Pancreas (tissue), 10 donors: ENCODE results near the gene RIPPLY2. TPM values are rescaled to one million over a fixed set of nuclear protein-coding genes. Genes with fewer than 3 reads are reported as not detected.

Experiments used
- ATAC-seq, 4 donors: fragments of 200-7000 bp; cut with Tn5 transposase; one replicate each; pipeline versions ENCODE4 v1.8.0 to v1.9.1; 2020; ENCODE audit warnings: mild to moderate bottlenecking in 4 of 4, moderate library complexity in 4 of 4
- DNase-seq, 6 donors: peaks; one replicate each; pipeline ENCODE4 v3.0.0-alpha.2; 2020
- FAIRE-seq: peaks from 2 replicates; lab custom pipeline; 2012; peaks lifted over from hg19 to GRCh38; lab: Jason Lieb, UNC
- H3K27ac ChIP-seq, 4 donors: fragments of 200-600 bp; sonication (generic); 1 replicate in 3 of 4; 2 replicates in 1 of 4; pipeline versions ENCODE4 v1.5.0 to v1.8.0; 2020
- H3K27me3 ChIP-seq, 4 donors: fragments of 200-600 bp; one replicate each; pipeline ENCODE4 v1.8.0; 2021
- H3K36me3 ChIP-seq, 3 donors: fragments of 200-600 bp; sonication (generic) in 1 of 3; one replicate each; pipeline versions ENCODE4 v1.5.0 to v1.8.0; 2020 to 2021
- H3K4me1 ChIP-seq, 3 donors: fragments of 200-600 bp; one replicate each; pipeline ENCODE4 v1.8.0; 2021
- H3K4me3 ChIP-seq, 4 donors: fragments of 200-600 bp; sonication (generic) in 2 of 4; one replicate each; pipeline versions ENCODE4 v1.5.0 to v1.8.0; 2020 to 2021
- H3K9me3 ChIP-seq, 4 donors: fragments of 200-600 bp; one replicate each; pipeline ENCODE4 v1.8.0; 2021
- WGBS, 2 donors: extraction: QIAGEN DNeasy Blood & Tissue Kit; methylation state at CpG; one replicate each; pipeline ENCODE4 v1.1.7; 2013; 5-methylcytosine and 5-hydroxymethylcytosine counted together
- intact Hi-C, 3 donors: fragments of 100-400 bp; cut with DNase I; formaldehyde crosslinking; loops; one replicate each; pipeline versions ENCODE4 v1.11.1 to v1.14.2; 2022
- polyA plus RNA-seq, 2 donors: library from polyadenylated mRNA; stranded (reverse); fragments of 200-250 nt; gene quantifications; one replicate each; pipeline ENCODE4 v1.2.3, GENCODE V29; 2013
- total RNA-seq, 6 donors: library from RNA; stranded (reverse); fragmentation: NEBNext Ultra II Directional in 4 of 6; extraction: Animal tissue kit (Norgen Biotek cat#: 25700) in 4 of 6; gene quantifications; one replicate each; pipeline versions ENCODE4 v1.2.1 to v1.2.4, GENCODE V29; 2021 to 2023
- TF ChIP-seq, protein P1 (sequence below), 4 donors: fragments of 200-600 bp; sonication (generic) in 3 of 4; IDR thresholded peaks; one replicate each; pipeline versions ENCODE4 v1.5.0 to v1.8.0; 2021; ENCODE audit warnings: antibody characterized with exemption in 4 of 4
- donor health status: healthy with polysubstance abuse.
- donor health status: DM: no; HTN: no; CAD: no; lungs with moderate emphysema.
- donor health status: DM: no; HTN: no; CAD: no.
- donor health status: control.
- donor health status: control.
- donor health status: Bipolar disorder and iron deficiency.
- donor health status: DM: yes; HTN: yes; CAD: no.
- donor health status: DM: no; HTN: no; CAD: no.
- donor health status: DM: no; HTN: no; CAD: no.
- donor health status: DM: yes; HTN: yes; CAD: no.

The RIPPLY2 gene
- total and polyA plus RNA-seq, 8 donors, result 0.22 to 9.4 (median 0.58) TPM; not detected in 2

DNA sequence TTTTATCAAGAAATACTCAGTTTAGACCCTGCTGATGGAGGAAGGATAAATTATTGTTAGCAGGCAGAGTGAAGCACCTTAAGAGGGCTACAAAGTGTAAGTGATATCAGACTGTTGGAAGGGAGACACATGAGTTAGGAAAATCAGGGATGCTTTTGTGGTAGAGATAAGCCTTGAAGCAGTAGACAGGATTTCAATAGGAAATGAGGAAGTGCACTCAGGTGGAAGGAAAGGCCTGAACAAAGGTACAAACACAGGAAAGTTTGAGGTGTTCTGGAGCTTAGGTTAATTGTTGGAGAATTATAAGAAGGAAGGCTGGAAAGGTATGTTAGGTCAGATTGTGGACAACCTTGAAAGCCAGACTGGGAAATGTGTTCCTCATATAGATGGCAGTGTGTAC lies 13.9 kb downstream of the RIPPLY2 start:
- no peaks in the 10 kb centered on the region for H3K4me1 ChIP-seq
- H3K4me3 ChIP-seq, result no peak overlapping the region
- no peaks in the 10 kb centered on the region for H3K9me3 ChIP-seq
- no peak overlapping the region for H3K27ac ChIP-seq
- FAIRE-seq, result no peak
- DNase-seq, result no peak
- ATAC-seq, result no peak
- TF ChIP-seq, protein P1, sequence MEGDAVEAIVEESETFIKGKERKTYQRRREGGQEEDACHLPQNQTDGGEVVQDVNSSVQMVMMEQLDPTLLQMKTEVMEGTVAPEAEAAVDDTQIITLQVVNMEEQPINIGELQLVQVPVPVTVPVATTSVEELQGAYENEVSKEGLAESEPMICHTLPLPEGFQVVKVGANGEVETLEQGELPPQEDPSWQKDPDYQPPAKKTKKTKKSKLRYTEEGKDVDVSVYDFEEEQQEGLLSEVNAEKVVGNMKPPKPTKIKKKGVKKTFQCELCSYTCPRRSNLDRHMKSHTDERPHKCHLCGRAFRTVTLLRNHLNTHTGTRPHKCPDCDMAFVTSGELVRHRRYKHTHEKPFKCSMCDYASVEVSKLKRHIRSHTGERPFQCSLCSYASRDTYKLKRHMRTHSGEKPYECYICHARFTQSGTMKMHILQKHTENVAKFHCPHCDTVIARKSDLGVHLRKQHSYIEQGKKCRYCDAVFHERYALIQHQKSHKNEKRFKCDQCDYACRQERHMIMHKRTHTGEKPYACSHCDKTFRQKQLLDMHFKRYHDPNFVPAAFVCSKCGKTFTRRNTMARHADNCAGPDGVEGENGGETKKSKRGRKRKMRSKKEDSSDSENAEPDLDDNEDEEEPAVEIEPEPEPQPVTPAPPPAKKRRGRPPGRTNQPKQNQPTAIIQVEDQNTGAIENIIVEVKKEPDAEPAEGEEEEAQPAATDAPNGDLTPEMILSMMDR (IDR thresholded peaks at IDR 0.05), result no peak
- H3K27me3 ChIP-seq, result no peaks in the 10 kb centered on the region
- H3K36me3 ChIP-seq, result peaks cover 0 to 8% (median 0%) of the 10 kb centered on the region in 3 donors
- intact Hi-C loops, result no loop called here

DNA sequence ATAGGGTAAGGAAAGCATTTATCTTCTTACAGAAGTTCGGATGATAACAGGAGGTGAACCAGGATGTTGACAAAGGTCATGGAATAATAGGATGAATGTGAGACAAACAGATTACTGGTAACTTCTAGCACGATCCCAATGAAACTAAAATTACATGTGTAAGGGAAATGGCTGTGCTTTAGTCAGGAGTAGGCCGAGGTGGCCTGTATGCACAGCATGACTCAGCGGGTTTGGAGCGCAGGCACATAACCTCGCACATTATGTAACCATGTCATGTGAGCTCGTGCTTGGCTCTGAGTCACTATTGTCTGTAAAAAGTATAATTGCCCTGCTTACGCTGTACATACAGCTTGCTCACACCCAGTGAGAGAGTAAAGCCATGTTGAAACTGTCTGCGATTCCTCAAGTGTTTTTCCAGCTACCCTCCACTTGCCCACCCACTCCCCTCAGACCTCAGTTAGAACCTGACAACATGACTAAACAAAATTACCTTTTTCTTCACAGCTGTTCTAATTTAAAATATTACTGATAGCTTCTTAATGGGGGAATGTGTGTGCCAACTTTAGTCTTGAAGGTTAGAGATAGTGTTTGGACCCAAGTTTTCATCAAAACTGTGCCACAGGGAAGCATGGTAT lies 14.5 kb downstream of the RIPPLY2 start:
- no peaks in the 10 kb centered on the region for H3K27me3 ChIP-seq
- FAIRE-seq (no peak), DNase-seq (peak in 1 of 6 donors; percentile 36), ATAC-seq (peak in 2 of 4 donors; percentile 64 to 69)
- TF ChIP-seq, protein P1 (IDR thresholded peaks at IDR 0.05), result no peak
- WGBS, 2 donors, result 94% methylated on average over 9 of the region's 9 CpGs
- H3K27ac ChIP-seq, result no peak overlapping the region
- no peaks in the 10 kb centered on the region for H3K9me3 ChIP-seq
- H3K4me3 ChIP-seq, result no peak overlapping the region
- peaks cover 0 to 8% (median 0%) of the 10 kb centered on the region in 3 donors for H3K36me3 ChIP-seq
- intact Hi-C loops, result no loop called here
- H3K4me1 ChIP-seq, result no peaks in the 10 kb centered on the region

DNA sequence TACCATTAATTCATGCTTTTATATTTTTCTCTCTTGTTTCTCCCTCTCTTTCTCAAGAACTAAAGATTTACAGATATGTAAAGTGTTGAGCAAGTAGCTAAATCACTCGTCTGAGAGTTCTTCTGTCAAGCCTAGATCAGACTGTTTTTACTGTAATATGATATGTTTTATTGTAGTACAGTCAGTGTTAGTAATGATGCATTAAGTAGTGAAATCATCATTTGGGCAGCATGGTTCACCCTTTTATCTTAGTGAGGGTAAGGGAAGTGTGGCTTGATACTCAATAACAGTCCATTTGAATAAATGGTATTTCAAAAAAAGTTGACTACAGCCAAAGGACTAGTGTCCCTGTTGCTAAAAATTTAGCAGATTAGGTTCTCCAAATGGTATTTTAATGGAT lies 15.5 kb downstream of the RIPPLY2 start:
- DNase-seq (no peak), FAIRE-seq (no peak), ATAC-seq (no peak)
- H3K36me3 ChIP-seq, result peaks cover 0 to 8% (median 0%) of the 10 kb centered on the region in 3 donors
- intact Hi-C loops, result no loop called here
- H3K4me1 ChIP-seq, result no peaks in the 10 kb centered on the region
- no peak overlapping the region for H3K27ac ChIP-seq
- H3K9me3 ChIP-seq, result no peaks in the 10 kb centered on the region
- 41 to 55% methylated on average over 1 of the region's 1 CpG for WGBS, 2 donors
- no peak overlapping the region for H3K4me3 ChIP-seq
- TF ChIP-seq, protein P1 (IDR thresholded peaks at IDR 0.05), result no peak
- H3K27me3 ChIP-seq, result no peaks in the 10 kb centered on the region

DNA sequence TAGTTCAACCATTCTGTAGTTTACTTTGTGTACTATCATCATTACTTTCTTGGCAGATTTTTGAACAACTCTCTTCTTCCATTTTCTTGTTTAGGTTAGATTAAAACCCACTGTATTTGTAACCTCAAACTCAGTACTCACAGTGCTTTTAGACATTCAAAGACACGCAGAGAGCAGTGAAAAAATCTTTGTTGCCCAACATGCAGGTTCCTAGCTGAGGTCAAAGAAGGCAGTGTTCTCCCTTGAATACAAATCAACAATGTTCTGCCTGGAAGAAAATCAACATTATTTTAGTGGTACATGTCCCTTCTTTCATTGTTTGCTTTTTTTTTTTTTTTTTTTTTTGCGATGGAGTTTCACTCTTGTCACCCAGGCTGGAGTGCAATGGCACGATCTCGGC lies 17.5 kb downstream of the RIPPLY2 start:
- TF ChIP-seq, protein P1 (IDR thresholded peaks at IDR 0.05), result no peak
- H3K4me1 ChIP-seq, result no peaks in the 10 kb centered on the region
- no peak for DNase-seq
- no peaks in the 10 kb centered on the region for H3K9me3 ChIP-seq
- no peak overlapping the region for H3K4me3 ChIP-seq
- ATAC-seq, result no peak
- no peaks in the 10 kb centered on the region for H3K27me3 ChIP-seq
- peaks cover 0 to 8% (median 0%) of the 10 kb centered on the region in 3 donors for H3K36me3 ChIP-seq
- no peak for FAIRE-seq
- intact Hi-C loops, result no loop called here
- WGBS, 2 donors, result 94% methylated on average over 4 of the region's 4 CpGs
- H3K27ac ChIP-seq, result no peak overlapping the region

DNA sequence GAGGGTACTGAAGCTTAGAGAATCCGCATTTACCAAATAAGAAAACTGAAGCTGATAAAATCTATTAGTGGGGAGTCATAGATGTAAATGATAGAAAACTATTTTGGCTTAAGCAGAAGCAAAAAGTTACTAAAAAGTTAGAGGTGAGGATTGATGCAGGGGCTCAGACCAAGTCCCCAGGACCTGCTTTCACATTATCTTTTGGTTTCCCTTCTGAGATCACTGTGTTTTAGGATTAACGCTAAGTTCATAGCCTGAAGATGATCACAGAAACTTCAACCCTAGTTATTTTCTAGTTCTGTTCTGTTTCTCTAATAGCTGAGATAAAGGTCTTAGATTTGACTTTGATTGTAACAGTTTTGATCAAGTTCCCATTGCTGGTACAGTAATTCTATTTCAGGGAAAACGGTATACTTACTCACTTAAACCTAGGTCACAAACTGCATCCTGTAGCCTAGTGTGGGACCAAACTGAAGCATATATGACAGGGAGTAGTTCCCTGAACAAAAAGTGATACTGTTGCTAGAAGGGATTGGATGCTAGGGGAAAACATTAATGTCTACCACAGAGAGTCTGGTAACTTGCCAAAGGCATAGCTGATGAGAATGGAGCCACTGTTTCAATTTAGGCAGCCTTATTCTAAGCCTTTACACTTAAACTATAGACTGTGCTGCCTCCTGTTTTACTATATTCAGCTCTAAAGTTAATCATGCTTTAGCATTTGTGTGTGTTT lies 19.4 kb downstream of the RIPPLY2 start:
- DNase-seq (no peak), ATAC-seq (no peak), FAIRE-seq (no peak)
- Histone ChIP-seq H3K4me1 (no peaks in the 10 kb centered on the region), H3K9me3 (no peaks in the 10 kb centered on the region), H3K36me3 (peaks cover 0 to 8% (median 0%) of the 10 kb centered on the region in 3 donors), H3K4me3 (no peak overlapping the region), H3K27me3 (no peaks in the 10 kb centered on the region), H3K27ac (no peak overlapping the region)
- TF ChIP-seq, protein P1 (IDR thresholded peaks at IDR 0.05), result no peak
- intact Hi-C loops, result no loop called here
- 92 to 95% methylated on average over 3 of the region's 3 CpGs for WGBS, 2 donors
